DMS79 (cell line): ENCODE measurements around the gene ZNF25.
"Not testable (repeated sequence)": the region's sequence is repeated elsewhere in the genome, so short reads cannot be mapped to it uniquely, and the experiment has no call there.

Experiments used
- DNase-seq: peaks from one replicate; lab custom pipeline; 2025; lab: John Stamatoyannopoulos, UW

The ZNF25 gene

GRCh38 chr10:37947526-37947925 is 28.9 kb downstream of the ZNF25 start:
- DNase-seq: no peak

DNA sequence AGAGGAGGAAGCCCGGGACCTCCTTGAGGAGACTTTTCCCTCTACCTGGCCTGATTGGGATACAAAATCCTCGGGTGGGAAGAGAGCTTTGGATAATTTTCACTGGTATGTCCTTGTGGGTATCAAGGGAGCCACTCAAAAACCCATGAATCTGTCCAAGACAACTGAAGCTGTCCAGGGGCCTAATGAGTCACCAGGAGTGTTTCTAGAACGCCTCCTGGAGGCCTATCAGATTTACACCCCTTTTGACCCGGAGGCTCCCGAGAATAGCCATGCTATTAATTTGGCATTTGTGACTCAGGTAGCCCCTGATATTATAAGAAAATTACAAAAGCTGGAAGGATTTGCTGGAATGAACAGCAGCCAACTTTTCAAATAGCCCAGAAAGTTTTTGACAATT is 38.6 kb downstream of the ZNF25 start:
- no peak for DNase-seq

DNA sequence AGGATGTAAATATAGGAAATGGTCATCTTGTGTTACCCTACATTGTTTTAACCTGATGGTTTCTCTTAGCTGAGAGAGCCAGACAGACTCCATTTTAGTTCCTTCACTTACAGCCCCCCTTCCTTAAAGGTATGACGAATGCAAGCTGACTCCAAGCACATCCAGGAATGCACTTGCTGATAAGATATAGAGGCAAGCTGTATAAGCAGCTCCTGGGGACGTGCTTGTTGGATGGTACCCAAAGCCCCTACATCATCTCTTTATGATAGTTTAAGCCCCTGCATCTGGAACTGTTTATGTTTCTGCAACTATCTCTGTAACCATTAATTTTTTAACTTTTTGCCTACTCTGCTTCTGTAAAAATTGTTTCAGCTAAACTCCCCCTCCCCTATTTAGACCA is 41.7 kb downstream of the ZNF25 start:
- no peak for DNase-seq

GRCh38 chr10:37930423-37930822 is 46.0 kb downstream of the ZNF25 start:
- no peak for DNase-seq

- DNase-seq: not testable (repeated sequence)
Measured at GRCh38 chr10:37908165-37908564, 68.3 kb downstream of the ZNF25 start.

DNA sequence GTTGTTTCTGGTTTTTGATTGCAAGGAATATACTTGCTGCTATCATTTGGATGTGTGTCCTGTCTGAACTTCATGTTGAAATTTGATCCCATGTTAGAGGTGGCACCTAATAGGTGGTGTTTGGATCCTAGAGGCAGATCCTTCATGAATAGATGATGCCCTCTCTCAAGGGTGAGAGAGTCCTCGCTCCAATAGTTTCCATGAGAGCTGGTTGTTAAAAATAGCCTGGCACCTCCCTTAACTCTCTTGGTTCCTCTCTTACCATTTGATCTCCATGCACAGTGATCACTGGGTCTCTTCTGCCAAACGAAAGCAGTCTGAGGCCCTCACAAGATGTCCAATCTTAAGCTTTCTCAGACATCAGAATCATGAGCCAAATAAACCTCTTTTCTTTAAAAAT is 70.1 kb downstream of the ZNF25 start:
- no peak for DNase-seq
